Mesendoderm (in vitro differentiated cells): ENCODE data around the gene SLC16A3.

Experiments used
- DNase-seq: peaks from one replicate; pipeline ENCODE4 v3.0.0; 2013
- H2AK5ac ChIP-seq: 2 replicates; pipeline ENCODE4 v1.6.1; 2013; ENCODE audit warnings: low read length, inconsistent platforms
- H2BK120ac ChIP-seq: 2 replicates; pipeline ENCODE4 v1.6.1; 2013; ENCODE audit warnings: low read depth, mild to moderate bottlenecking, low read length, moderate library complexity, mixed read lengths
- H2BK15ac ChIP-seq: replicated peaks from 2 replicates; pipeline ENCODE4 v1.6.1; 2013; ENCODE audit warnings: low read depth, mild to moderate bottlenecking, moderate library complexity
- H2BK5ac ChIP-seq: 2 replicates; pipeline ENCODE4 v1.6.1; 2013; ENCODE audit warnings: low read length, inconsistent platforms
- H3K18ac ChIP-seq: 2 replicates; pipeline ENCODE4 v1.6.1; 2013; ENCODE audit warnings: mild to moderate bottlenecking, low read length, mixed read lengths
- H3K23ac ChIP-seq: one replicate; pipeline ENCODE4 v1.6.1; 2013; ENCODE audit warnings: low read length
- H3K27ac ChIP-seq: 2 replicates; pipeline ENCODE4 v1.5.1; 2013; ENCODE audit warnings: low read depth, mild to moderate bottlenecking, inconsistent platforms, low read length, moderate library complexity
- H3K27me3 ChIP-seq: 2 replicates; pipeline ENCODE4 v1.6.1; 2013; ENCODE audit warnings: low read length, control low read depth, mild to moderate bottlenecking, inconsistent platforms; ENCODE audit not compliant: insufficient read depth, poor library complexity
- H3K36me3 ChIP-seq: 2 replicates; pipeline ENCODE4 v1.6.1; 2013; ENCODE audit warnings: low read length, inconsistent platforms; ENCODE audit not compliant: control insufficient read depth, insufficient read depth
- H3K4ac ChIP-seq: one replicate; pipeline ENCODE4 v1.6.1; 2013; ENCODE audit warnings: low read depth, mild to moderate bottlenecking, low read length, moderate library complexity
- H3K4me1 ChIP-seq: 2 replicates; pipeline ENCODE4 v1.6.1; 2013; ENCODE audit warnings: low read depth, low read length, inconsistent platforms; ENCODE audit not compliant: control insufficient read depth
- H3K4me2 ChIP-seq: 2 replicates; pipeline ENCODE4 v1.6.1; 2013; ENCODE audit warnings: low read length
- H3K4me3 ChIP-seq: 2 replicates; pipeline ENCODE4 v1.5.1; 2013; ENCODE audit warnings: mild to moderate bottlenecking, low read length
- H3K56ac ChIP-seq: one replicate; pipeline ENCODE4 v1.6.1; 2013; ENCODE audit warnings: low read length
- H3K79me1 ChIP-seq: 2 replicates; pipeline ENCODE4 v1.6.1; 2013; ENCODE audit warnings: low read length, inconsistent platforms
- H3K79me2 ChIP-seq: 2 replicates; pipeline ENCODE4 v1.6.1; 2013; ENCODE audit warnings: mild to moderate bottlenecking, low read length; ENCODE audit not compliant: control insufficient read depth, insufficient read depth
- H3K9ac ChIP-seq: 2 replicates; pipeline ENCODE4 v1.6.1; 2013; ENCODE audit warnings: low read length, inconsistent platforms
- H4K5ac ChIP-seq: one replicate; pipeline ENCODE4 v1.6.1; 2013; ENCODE audit warnings: low read length
- H4K8ac ChIP-seq: one replicate; pipeline ENCODE4 v1.6.1; 2013; ENCODE audit warnings: low read depth, mild to moderate bottlenecking, control low read depth, low read length, moderate library complexity
- WGBS: extraction: QIAGEN DNeasy Blood & Tissue Kit; methylation state at CpG from one replicate; pipeline ENCODE4 v1.1.7; 2013; ENCODE audit warnings: low lambda C conversion rate, missing lambda C conversion rate; ENCODE audit not compliant: insufficient coverage; ENCODE audit errors: extremely low coverage; 5-methylcytosine and 5-hydroxymethylcytosine counted together

SLC16A3 gene

GRCh38 chr17:82278308-82278707 is 49.5 kb downstream of the SLC16A3 start:
- no peak overlapping the region for H3K18ac ChIP-seq

GRCh38 chr17:82278786-82279391 is 50.0 kb downstream of the SLC16A3 start:
- no peak overlapping the region for H3K4me2 ChIP-seq
- H3K4me3 ChIP-seq, result no peak overlapping the region
- H4K5ac ChIP-seq, result no peak overlapping the region
- no peak overlapping the region for H3K4ac ChIP-seq
- no peak overlapping the region for H2BK15ac ChIP-seq
- H3K27me3 ChIP-seq, result no peaks in the 10 kb centered on the region
- no peak overlapping the region for H3K23ac ChIP-seq
- H3K27ac ChIP-seq, result no peak overlapping the region
- DNase-seq, result peak; percentile 42
- no peaks in the 10 kb centered on the region for H3K79me2 ChIP-seq
- no peak overlapping the region for H3K56ac ChIP-seq
- H2AK5ac ChIP-seq, result no peak overlapping the region
- WGBS, result no CpG with 5 or more reads among the region's 16 CpGs
- no peaks in the 10 kb centered on the region for H3K36me3 ChIP-seq
- no peak overlapping the region for H2BK120ac ChIP-seq
- H3K4me1 ChIP-seq, result peaks cover 3% of the 10 kb centered on the region
- no peaks in the 10 kb centered on the region for H3K79me1 ChIP-seq
- no peak overlapping the region for H2BK5ac ChIP-seq
- H4K8ac ChIP-seq, result no peak overlapping the region
- H3K9ac ChIP-seq, result no peak overlapping the region
- no peak overlapping the region for H3K18ac ChIP-seq

More at GRCh38 chr17:82278308-82278707, 49.5 kb downstream of the SLC16A3 start:
- Histone ChIP-seq H2AK5ac (no peak overlapping the region), H3K79me1 (no peaks in the 10 kb centered on the region), H3K79me2 (no peaks in the 10 kb centered on the region), H2BK15ac (no peak overlapping the region), H3K23ac (no peak overlapping the region), H3K36me3 (no peaks in the 10 kb centered on the region), H3K9ac (no peak overlapping the region), H3K4ac (no peak overlapping the region), H3K4me1 (peaks cover 3% of the 10 kb centered on the region), H3K27me3 (no peaks in the 10 kb centered on the region), H3K4me2 (no peak overlapping the region), H3K27ac (no peak overlapping the region), H2BK5ac (no peak overlapping the region), H4K8ac (no peak overlapping the region), H3K56ac (no peak overlapping the region), H2BK120ac (no peak overlapping the region), H3K4me3 (no peak overlapping the region), H4K5ac (no peak overlapping the region)
- DNase-seq, result no peak
- WGBS, result no CpG with 5 or more reads among the region's 9 CpGs

GRCh38 chr17:82280537-82280936 is 51.7 kb downstream of the SLC16A3 start:
- Histone ChIP-seq H2BK120ac (no peak overlapping the region), H3K4me1 (peaks cover 3% of the 10 kb centered on the region), H3K79me1 (no peaks in the 10 kb centered on the region), H4K5ac (no peak overlapping the region), H2BK5ac (no peak overlapping the region), H3K56ac (no peak overlapping the region), H3K4ac (no peak overlapping the region), H3K27ac (no peak overlapping the region), H3K9ac (no peak overlapping the region), H3K79me2 (no peaks in the 10 kb centered on the region), H4K8ac (no peak overlapping the region), H2AK5ac (no peak overlapping the region), H3K36me3 (no peaks in the 10 kb centered on the region), H3K18ac (no peak overlapping the region), H3K27me3 (no peaks in the 10 kb centered on the region), H3K23ac (no peak overlapping the region), H3K4me2 (no peak overlapping the region), H2BK15ac (no peak overlapping the region), H3K4me3 (no peak overlapping the region)
- WGBS, result no CpG with 5 or more reads among the region's 8 CpGs
- DNase-seq, result no peak

GRCh38 chr17:82281076-82281475 is 52.2 kb downstream of the SLC16A3 start:
- Histone ChIP-seq H3K27me3 (no peaks in the 10 kb centered on the region), H2BK15ac (no peak overlapping the region), H3K4ac (no peak overlapping the region), H4K5ac (no peak overlapping the region), H3K23ac (no peak overlapping the region), H3K4me3 (no peak overlapping the region), H4K8ac (no peak overlapping the region), H3K27ac (no peak overlapping the region), H3K4me1 (peaks cover 3% of the 10 kb centered on the region), H2AK5ac (no peak overlapping the region), H2BK5ac (no peak overlapping the region), H3K79me2 (no peaks in the 10 kb centered on the region), H2BK120ac (no peak overlapping the region), H3K36me3 (no peaks in the 10 kb centered on the region), H3K18ac (no peak overlapping the region), H3K4me2 (no peak overlapping the region), H3K56ac (no peak overlapping the region), H3K9ac (no peak overlapping the region), H3K79me1 (no peaks in the 10 kb centered on the region)
- no peak for DNase-seq
- no CpG with 5 or more reads among the region's 7 CpGs for WGBS

- no peak for DNase-seq
Measured at GRCh38 chr17:82281502-82282238, 52.8 kb downstream of the SLC16A3 start.

More at GRCh38 chr17:82281502-82282238, 52.8 kb downstream of the SLC16A3 start:
- Histone ChIP-seq H3K23ac (no peak overlapping the region), H3K9ac (no peak overlapping the region), H3K56ac (no peak overlapping the region), H2BK15ac (no peak overlapping the region), H3K27me3 (no peaks in the 10 kb centered on the region), H3K79me2 (no peaks in the 10 kb centered on the region), H3K4ac (no peak overlapping the region), H4K8ac (no peak overlapping the region), H3K36me3 (no peaks in the 10 kb centered on the region), H2BK5ac (no peak overlapping the region), H4K5ac (no peak overlapping the region), H2BK120ac (no peak overlapping the region), H3K18ac (no peak overlapping the region), H3K27ac (no peak overlapping the region), H3K4me1 (peaks cover 3% of the 10 kb centered on the region), H3K4me2 (no peak overlapping the region), H2AK5ac (no peak overlapping the region), H3K79me1 (no peaks in the 10 kb centered on the region), H3K4me3 (no peak overlapping the region)
- no CpG with 5 or more reads among the region's 22 CpGs for WGBS
